ENCODE data around the gene VWA2. TPM values are rescaled to one million over a fixed set of nuclear protein-coding genes. Genes with fewer than 3 reads are reported as not detected.

Gene VWA2
- total RNA-seq, 4 donors from 2014 or later = 0.09 to 1.4 (median 0.48) TPM; not detected in 1

DNA sequence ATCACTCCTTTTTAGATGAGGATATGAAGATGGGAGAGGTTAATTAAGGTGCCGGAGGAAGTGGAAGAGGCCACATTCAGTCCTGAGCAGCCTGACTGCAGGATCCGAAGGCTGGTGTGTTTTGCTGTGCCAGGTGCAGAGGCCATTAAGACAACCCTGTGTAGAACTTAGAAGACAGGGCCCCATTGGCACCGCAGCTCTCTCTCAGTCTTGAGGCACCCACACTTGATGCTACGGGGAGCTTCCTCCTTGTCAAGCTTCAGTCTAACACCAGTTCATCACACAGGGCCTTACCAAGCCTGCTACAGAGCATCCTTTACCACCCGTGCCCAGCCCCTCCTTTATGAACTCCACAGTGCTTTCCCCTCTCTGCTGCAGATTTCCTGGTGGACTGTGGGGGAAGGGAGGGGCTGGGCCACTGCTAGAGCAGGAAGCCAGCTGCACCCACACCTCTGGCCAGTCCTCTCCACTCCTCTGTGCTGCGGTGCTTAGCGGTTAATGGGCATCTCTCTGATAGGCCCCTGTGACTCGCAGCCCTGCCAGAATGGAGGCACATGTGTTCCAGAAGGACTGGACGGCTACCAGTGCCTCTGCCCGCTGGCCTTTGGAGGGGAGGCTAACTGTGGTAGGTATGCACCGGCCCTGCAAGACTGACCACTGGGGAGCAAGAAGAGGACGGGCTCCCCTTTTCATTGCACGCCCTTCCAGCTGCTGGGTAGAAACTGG lies 45.5 kb downstream of the VWA2 start:
- no peak for DNase-seq (ENCODE audit: low spot score)
- TF ChIP-seq CTCF (IDR thresholded peaks at IDR 0.05) = no peak
- no peak for ATAC-seq (ENCODE audit: low FRiP score)

GRCh38 chr10:114285961-114286441 lies 46.9 kb downstream of the VWA2 start:
- DNase-seq (ENCODE audit: low spot score) (no peak), ATAC-seq (ENCODE audit: low FRiP score) (no peak)
- no peak for TF ChIP-seq CTCF (IDR thresholded peaks at IDR 0.05)

- no peak for TF ChIP-seq CTCF (IDR thresholded peaks at IDR 0.05)
- ATAC-seq (ENCODE audit: low FRiP score) = no peak
- DNase-seq (ENCODE audit: low spot score) = no peak
These were observed 47.9 kb downstream of the VWA2 start for GRCh38 chr10:114286921-114287320.

- ATAC-seq (ENCODE audit: low FRiP score) (no peak), DNase-seq (ENCODE audit: low spot score) (no peak)
- TF ChIP-seq CTCF (IDR thresholded peaks at IDR 0.05) = no peak
These were observed 49.5 kb downstream of the VWA2 start for GRCh38 chr10:114288424-114289095.

DNA sequence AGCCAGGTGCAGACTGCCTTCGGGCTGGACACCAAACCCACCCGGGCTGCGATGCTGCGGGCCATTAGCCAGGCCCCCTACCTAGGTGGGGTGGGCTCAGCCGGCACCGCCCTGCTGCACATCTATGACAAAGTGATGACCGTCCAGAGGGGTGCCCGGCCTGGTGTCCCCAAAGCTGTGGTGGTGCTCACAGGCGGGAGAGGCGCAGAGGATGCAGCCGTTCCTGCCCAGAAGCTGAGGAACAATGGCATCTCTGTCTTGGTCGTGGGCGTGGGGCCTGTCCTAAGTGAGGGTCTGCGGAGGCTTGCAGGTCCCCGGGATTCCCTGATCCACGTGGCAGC lies 50.0 kb downstream of the VWA2 start:
- DNase-seq (ENCODE audit: low spot score) = no peak
- no peak for ATAC-seq (ENCODE audit: low FRiP score)
- no peak for TF ChIP-seq CTCF (IDR thresholded peaks at IDR 0.05)

DNA sequence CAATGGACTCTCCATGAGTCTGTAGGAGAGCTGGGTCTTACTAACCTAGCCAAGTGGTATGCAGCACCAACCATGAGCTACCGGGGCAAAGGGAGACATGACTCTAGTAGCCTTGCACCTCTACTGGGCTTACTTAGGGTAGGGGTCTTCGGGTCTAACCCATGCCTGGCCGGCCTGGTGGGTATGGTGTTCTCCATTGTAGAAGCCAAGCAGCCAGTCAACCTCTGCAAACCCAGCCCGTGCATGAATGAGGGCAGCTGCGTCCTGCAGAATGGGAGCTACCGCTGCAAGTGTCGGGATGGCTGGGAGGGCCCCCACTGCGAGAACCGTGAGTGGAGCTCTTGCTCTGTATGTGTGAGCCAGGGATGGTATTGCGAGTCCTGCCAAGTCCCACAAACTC lies 51.0 kb downstream of the VWA2 start:
- no peak for TF ChIP-seq CTCF (IDR thresholded peaks at IDR 0.05)
- ATAC-seq (ENCODE audit: low FRiP score) (no peak), DNase-seq (ENCODE audit: low spot score) (no peak)

DNA sequence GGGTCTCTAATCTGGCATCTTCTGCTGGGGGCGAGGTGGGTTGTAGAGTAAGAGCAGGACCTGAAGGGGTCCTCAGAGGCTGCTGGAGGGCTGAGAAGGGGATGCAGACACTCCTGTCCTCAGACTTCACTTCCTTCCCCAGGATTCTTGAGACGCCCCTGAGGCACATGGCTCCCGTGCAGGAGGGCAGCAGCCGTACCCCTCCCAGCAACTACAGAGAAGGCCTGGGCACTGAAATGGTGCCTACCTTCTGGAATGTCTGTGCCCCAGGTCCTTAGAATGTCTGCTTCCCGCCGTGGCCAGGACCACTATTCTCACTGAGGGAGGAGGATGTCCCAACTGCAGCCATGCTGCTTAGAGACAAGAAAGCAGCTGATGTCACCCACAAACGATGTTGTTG lies 52.0 kb downstream of the VWA2 start:
- ATAC-seq (ENCODE audit: low FRiP score) = no peak
- no peak for DNase-seq (ENCODE audit: low spot score)
- TF ChIP-seq CTCF (IDR thresholded peaks at IDR 0.05) = no peak
